Measurements from ENCODE around the gene ROBO2.

The ROBO2 gene

GRCh38 chr3:77563012-77563411, 523.1 kb downstream of the ROBO2 start:
- Histone ChIP-seq H3K4me3 (ENCODE audit: low read depth, low read length) (no peak overlapping the region), H3K9me3 (ENCODE audit: control insufficient read depth, insufficient read depth, low read length) (no peaks in the 10 kb centered on the region), H3K36me3 (ENCODE audit: control insufficient read depth, insufficient read depth, low read length) (no peaks in the 10 kb centered on the region), H3K4me1 (ENCODE audit: control insufficient read depth, insufficient read depth, low read length) (peaks cover 7% of the 10 kb centered on the region), H3K27me3 (ENCODE audit: control insufficient read depth, insufficient read depth, low read length) (no peaks in the 10 kb centered on the region), H3K9ac (ENCODE audit: low read depth, low read length) (no peak overlapping the region)

- Histone ChIP-seq H3K9ac (ENCODE audit: low read depth, low read length) (no peak overlapping the region), H3K9me3 (ENCODE audit: control insufficient read depth, insufficient read depth, low read length) (no peaks in the 10 kb centered on the region), H3K4me3 (ENCODE audit: low read depth, low read length) (no peak overlapping the region), H3K4me1 (ENCODE audit: control insufficient read depth, insufficient read depth, low read length) (peaks cover 7% of the 10 kb centered on the region), H3K27me3 (ENCODE audit: control insufficient read depth, insufficient read depth, low read length) (no peaks in the 10 kb centered on the region), H3K36me3 (ENCODE audit: control insufficient read depth, insufficient read depth, low read length) (no peaks in the 10 kb centered on the region)
Measured at GRCh38 chr3:77566055-77566454, 526.2 kb downstream of the ROBO2 start.

- no peak overlapping the region for H3K9ac ChIP-seq (ENCODE audit: low read depth, low read length)
- H3K9me3 ChIP-seq (ENCODE audit: control insufficient read depth, insufficient read depth, low read length): no peaks in the 10 kb centered on the region
- no peak overlapping the region for H3K4me3 ChIP-seq (ENCODE audit: low read depth, low read length)
- no peaks in the 10 kb centered on the region for H3K27me3 ChIP-seq (ENCODE audit: control insufficient read depth, insufficient read depth, low read length)
- no peaks in the 10 kb centered on the region for H3K36me3 ChIP-seq (ENCODE audit: control insufficient read depth, insufficient read depth, low read length)
- no peaks in the 10 kb centered on the region for H3K4me1 ChIP-seq (ENCODE audit: control insufficient read depth, insufficient read depth, low read length)
Measured at GRCh38 chr3:77571971-77572715, 532.2 kb downstream of the ROBO2 start.

GRCh38 chr3:77577264-77577663, 537.4 kb downstream of the ROBO2 start:
- Histone ChIP-seq H3K9ac (ENCODE audit: low read depth, low read length) (no peak overlapping the region), H3K4me1 (ENCODE audit: control insufficient read depth, insufficient read depth, low read length) (no peaks in the 10 kb centered on the region)

GRCh38 chr3:77586216-77586615, 546.3 kb downstream of the ROBO2 start:
- no peaks in the 10 kb centered on the region for H3K4me1 ChIP-seq (ENCODE audit: control insufficient read depth, insufficient read depth, low read length)
- H3K9ac ChIP-seq (ENCODE audit: low read depth, low read length): no peak overlapping the region
- H3K4me3 ChIP-seq (ENCODE audit: low read depth, low read length): no peak overlapping the region
- H3K27me3 ChIP-seq (ENCODE audit: control insufficient read depth, insufficient read depth, low read length): no peaks in the 10 kb centered on the region
- H3K36me3 ChIP-seq (ENCODE audit: control insufficient read depth, insufficient read depth, low read length): no peaks in the 10 kb centered on the region
- no peaks in the 10 kb centered on the region for H3K9me3 ChIP-seq (ENCODE audit: control insufficient read depth, insufficient read depth, low read length)

More at GRCh38 chr3:77577264-77577663, 537.4 kb downstream of the ROBO2 start:
- no peaks in the 10 kb centered on the region for H3K36me3 ChIP-seq (ENCODE audit: control insufficient read depth, insufficient read depth, low read length)
- no peaks in the 10 kb centered on the region for H3K9me3 ChIP-seq (ENCODE audit: control insufficient read depth, insufficient read depth, low read length)
- no peak overlapping the region for H3K4me3 ChIP-seq (ENCODE audit: low read depth, low read length)
- no peaks in the 10 kb centered on the region for H3K27me3 ChIP-seq (ENCODE audit: control insufficient read depth, insufficient read depth, low read length)

GRCh38 chr3:77588863-77589262, 549.0 kb downstream of the ROBO2 start:
- H3K9ac ChIP-seq (ENCODE audit: low read depth, low read length): no peak overlapping the region
- no peaks in the 10 kb centered on the region for H3K4me1 ChIP-seq (ENCODE audit: control insufficient read depth, insufficient read depth, low read length)
- no peak overlapping the region for H3K4me3 ChIP-seq (ENCODE audit: low read depth, low read length)
- H3K9me3 ChIP-seq (ENCODE audit: control insufficient read depth, insufficient read depth, low read length): no peaks in the 10 kb centered on the region
- H3K36me3 ChIP-seq (ENCODE audit: control insufficient read depth, insufficient read depth, low read length): no peaks in the 10 kb centered on the region
- no peaks in the 10 kb centered on the region for H3K27me3 ChIP-seq (ENCODE audit: control insufficient read depth, insufficient read depth, low read length)

- H3K9me3 ChIP-seq (ENCODE audit: control insufficient read depth, insufficient read depth, low read length): no peaks in the 10 kb centered on the region
- H3K9ac ChIP-seq (ENCODE audit: low read depth, low read length): no peak overlapping the region
- no peaks in the 10 kb centered on the region for H3K4me1 ChIP-seq (ENCODE audit: control insufficient read depth, insufficient read depth, low read length)
- no peaks in the 10 kb centered on the region for H3K27me3 ChIP-seq (ENCODE audit: control insufficient read depth, insufficient read depth, low read length)
- no peak overlapping the region for H3K4me3 ChIP-seq (ENCODE audit: low read depth, low read length)
- no peaks in the 10 kb centered on the region for H3K36me3 ChIP-seq (ENCODE audit: control insufficient read depth, insufficient read depth, low read length)
Measured at GRCh38 chr3:77590191-77590590, 550.3 kb downstream of the ROBO2 start.

- no peak overlapping the region for H3K4me3 ChIP-seq (ENCODE audit: low read depth, low read length)
- H3K36me3 ChIP-seq (ENCODE audit: control insufficient read depth, insufficient read depth, low read length): no peaks in the 10 kb centered on the region
- H3K9me3 ChIP-seq (ENCODE audit: control insufficient read depth, insufficient read depth, low read length): no peaks in the 10 kb centered on the region
- H3K27me3 ChIP-seq (ENCODE audit: control insufficient read depth, insufficient read depth, low read length): no peaks in the 10 kb centered on the region
- H3K9ac ChIP-seq (ENCODE audit: low read depth, low read length): no peak overlapping the region
- H3K4me1 ChIP-seq (ENCODE audit: control insufficient read depth, insufficient read depth, low read length): no peaks in the 10 kb centered on the region
Measured at GRCh38 chr3:77595371-77595870, 555.5 kb downstream of the ROBO2 start.

GRCh38 chr3:77599948-77600347, 560.0 kb downstream of the ROBO2 start:
- Histone ChIP-seq H3K9ac (ENCODE audit: low read depth, low read length) (no peak overlapping the region), H3K4me3 (ENCODE audit: low read depth, low read length) (no peak overlapping the region), H3K4me1 (ENCODE audit: control insufficient read depth, insufficient read depth, low read length) (no peaks in the 10 kb centered on the region), H3K9me3 (ENCODE audit: control insufficient read depth, insufficient read depth, low read length) (no peaks in the 10 kb centered on the region), H3K27me3 (ENCODE audit: control insufficient read depth, insufficient read depth, low read length) (no peaks in the 10 kb centered on the region), H3K36me3 (ENCODE audit: control insufficient read depth, insufficient read depth, low read length) (no peaks in the 10 kb centered on the region)

GRCh38 chr3:77601823-77602415, 562.0 kb downstream of the ROBO2 start:
- Histone ChIP-seq H3K36me3 (ENCODE audit: control insufficient read depth, insufficient read depth, low read length) (no peaks in the 10 kb centered on the region), H3K9ac (ENCODE audit: low read depth, low read length) (no peak overlapping the region)

GRCh38 chr3:77602722-77603121, 562.8 kb downstream of the ROBO2 start:
- H3K4me3 ChIP-seq (ENCODE audit: low read depth, low read length): no peak overlapping the region
- no peaks in the 10 kb centered on the region for H3K36me3 ChIP-seq (ENCODE audit: control insufficient read depth, insufficient read depth, low read length)
- H3K9ac ChIP-seq (ENCODE audit: low read depth, low read length): no peak overlapping the region
- no peaks in the 10 kb centered on the region for H3K9me3 ChIP-seq (ENCODE audit: control insufficient read depth, insufficient read depth, low read length)
- no peaks in the 10 kb centered on the region for H3K27me3 ChIP-seq (ENCODE audit: control insufficient read depth, insufficient read depth, low read length)
- no peaks in the 10 kb centered on the region for H3K4me1 ChIP-seq (ENCODE audit: control insufficient read depth, insufficient read depth, low read length)

More at GRCh38 chr3:77601823-77602415, 562.0 kb downstream of the ROBO2 start:
- Histone ChIP-seq H3K4me1 (ENCODE audit: control insufficient read depth, insufficient read depth, low read length) (no peaks in the 10 kb centered on the region), H3K4me3 (ENCODE audit: low read depth, low read length) (no peak overlapping the region), H3K27me3 (ENCODE audit: control insufficient read depth, insufficient read depth, low read length) (no peaks in the 10 kb centered on the region), H3K9me3 (ENCODE audit: control insufficient read depth, insufficient read depth, low read length) (no peaks in the 10 kb centered on the region)

GRCh38 chr3:77605308-77605707, 565.4 kb downstream of the ROBO2 start:
- H3K9ac ChIP-seq (ENCODE audit: low read depth, low read length): no peak overlapping the region
- H3K27me3 ChIP-seq (ENCODE audit: control insufficient read depth, insufficient read depth, low read length): no peaks in the 10 kb centered on the region
- H3K36me3 ChIP-seq (ENCODE audit: control insufficient read depth, insufficient read depth, low read length): no peaks in the 10 kb centered on the region
- H3K4me3 ChIP-seq (ENCODE audit: low read depth, low read length): no peak overlapping the region
- H3K4me1 ChIP-seq (ENCODE audit: control insufficient read depth, insufficient read depth, low read length): no peaks in the 10 kb centered on the region
- H3K9me3 ChIP-seq (ENCODE audit: control insufficient read depth, insufficient read depth, low read length): no peaks in the 10 kb centered on the region

Data from iPS-15b (cell line).